ENCODE data around the gene DLEC1. TPM values are rescaled to one million over a fixed set of nuclear protein-coding genes. Genes with fewer than 3 reads are reported as not detected.
"Not testable (repeated sequence)": the region's sequence is repeated elsewhere in the genome, so short reads cannot be mapped to it uniquely, and the experiment has no call there.

Gene DLEC1
- total and polyA plus RNA-seq, 3 experiments from 2014 or later = 0.56 to 1.3 (median 1.0) TPM

DNA sequence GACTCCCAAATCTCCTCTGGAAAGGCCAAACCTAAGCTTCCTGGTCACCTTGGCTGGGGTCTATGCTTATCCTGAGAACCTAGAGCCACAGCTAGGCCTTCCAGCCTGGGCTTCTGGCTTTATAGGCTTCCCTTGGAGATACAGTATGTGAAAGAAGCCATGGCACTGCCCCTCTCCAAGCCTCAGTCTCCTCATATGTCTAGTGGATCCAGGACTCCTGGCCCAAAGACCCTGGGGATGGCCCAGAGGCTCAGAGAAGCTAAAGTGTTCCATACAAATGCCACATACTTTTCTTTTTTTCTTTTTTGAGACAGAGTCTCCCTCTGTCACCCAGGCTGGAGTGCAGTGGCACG, 89.3 kb downstream of the DLEC1 start:
- DNase-seq = no peak
- Mint-ChIP-seq H3K9me3 (no peaks in the 10 kb centered on the region), H3K27me3 (no peaks in the 10 kb centered on the region), H3K4me3 (no peak overlapping the region), H3K36me3 (peaks cover 0 to 92% (median 10%) of the 10 kb centered on the region in 3 donors), H3K27ac (peak overlapping the region in 1 of 8 donors; percentile 78), H3K4me1 (peaks cover 16 to 37% (median 24%) of the 10 kb centered on the region in 3 donors)
- H3K27me3 ChIP-seq (ENCODE audit: insufficient read depth, low read length, poor library complexity, severe bottlenecking) = no peaks in the 10 kb centered on the region
- ChIA-PET POLR2A (no interaction called here), CTCF (no interaction called here)
- H3K36me3 ChIP-seq (ENCODE audit: insufficient read depth, low read length) = peaks cover 64% of the 10 kb centered on the region
- H3K4me1 ChIP-seq (ENCODE audit: insufficient read depth, low read length) = no peaks in the 10 kb centered on the region
- no peak overlapping the region for H3K4me3 ChIP-seq (ENCODE audit: low read length)
- H3K9me3 ChIP-seq (ENCODE audit: low read length) = no peaks in the 10 kb centered on the region
- H3K27ac ChIP-seq (ENCODE audit: low read depth, low read length) = no peak overlapping the region

DNA sequence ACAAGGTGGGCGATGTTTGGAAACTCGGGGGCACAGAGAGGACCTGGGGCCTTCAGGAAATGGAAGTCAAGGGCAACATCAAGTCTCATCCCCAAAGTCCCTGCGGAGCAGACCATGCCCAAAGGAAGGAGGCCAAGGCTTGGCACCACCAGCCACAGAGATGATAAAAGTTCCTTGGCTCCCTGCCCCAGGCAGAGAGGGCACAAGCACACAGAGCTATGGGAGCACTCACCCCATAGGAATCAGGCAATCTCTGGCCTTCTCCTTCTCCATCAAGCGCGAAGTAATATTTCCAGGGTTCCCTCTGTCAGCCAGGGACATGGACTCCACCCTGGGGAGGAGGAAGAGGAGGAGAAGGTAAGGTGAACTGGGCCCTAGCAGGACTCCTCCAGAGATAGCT, 90.0 kb downstream of the DLEC1 start:
- Mint-ChIP-seq H3K27ac (peak overlapping the region in 4 of 8 donors; percentile 15 to 57 (median 45)), H3K27me3 (no peaks in the 10 kb centered on the region), H3K9me3 (no peaks in the 10 kb centered on the region), H3K36me3 (peaks cover 0 to 95% (median 10%) of the 10 kb centered on the region in 3 donors), H3K4me3 (no peak overlapping the region), H3K4me1 (peaks cover 18 to 45% (median 29%) of the 10 kb centered on the region in 3 donors)
- Histone ChIP-seq H3K27me3 (ENCODE audit: insufficient read depth, low read length, poor library complexity, severe bottlenecking) (no peaks in the 10 kb centered on the region), H3K36me3 (ENCODE audit: insufficient read depth, low read length) (peaks cover 71% of the 10 kb centered on the region), H3K4me1 (ENCODE audit: insufficient read depth, low read length) (no peaks in the 10 kb centered on the region), H3K27ac (ENCODE audit: low read depth, low read length) (no peak overlapping the region), H3K4me3 (ENCODE audit: low read length) (no peak overlapping the region), H3K9me3 (ENCODE audit: low read length) (no peaks in the 10 kb centered on the region)
- no peak for DNase-seq
- CTCF ChIA-PET = no interaction called here
- POLR2A ChIA-PET = no interaction called here

DNA sequence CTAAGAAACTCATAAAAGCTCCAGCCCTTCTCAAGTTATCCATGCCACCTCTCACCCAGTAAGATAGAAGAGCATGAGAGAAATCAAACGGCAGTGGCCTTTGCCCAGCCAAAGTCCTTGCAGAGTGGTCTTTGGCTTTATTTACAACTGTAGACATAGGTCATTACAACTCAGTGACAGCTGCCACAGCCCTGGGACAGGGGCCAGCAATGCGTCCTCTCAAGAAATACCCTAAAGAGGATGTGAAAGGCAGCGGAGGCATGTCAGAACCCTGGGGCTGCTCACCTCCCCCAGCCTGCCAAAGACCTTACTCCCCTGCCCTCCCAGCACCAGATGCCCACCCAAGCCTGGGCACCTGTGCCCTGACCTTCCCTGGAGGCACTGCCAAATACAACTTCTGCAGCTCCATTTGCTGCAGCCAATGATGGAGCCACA, 91.6 kb downstream of the DLEC1 start:
- POLR2A ChIA-PET = no interaction called here
- Histone ChIP-seq H3K36me3 (ENCODE audit: insufficient read depth, low read length) (peaks cover 64% of the 10 kb centered on the region), H3K27me3 (ENCODE audit: insufficient read depth, low read length, poor library complexity, severe bottlenecking) (no peaks in the 10 kb centered on the region), H3K9me3 (ENCODE audit: low read length) (no peaks in the 10 kb centered on the region), H3K4me1 (ENCODE audit: insufficient read depth, low read length) (peaks cover 7% of the 10 kb centered on the region), H3K4me3 (ENCODE audit: low read length) (no peak overlapping the region), H3K27ac (ENCODE audit: low read depth, low read length) (no peak overlapping the region)
- CTCF ChIA-PET = interaction anchor here (1.1 kb wide), 1 partner anchor 10 kb away, joined by 3 read pairs; no protein-coding TSS in a partner anchor
- Mint-ChIP-seq H3K4me3 (no peak overlapping the region), H3K9me3 (no peaks in the 10 kb centered on the region), H3K27me3 (no peaks in the 10 kb centered on the region), H3K27ac (peak overlapping the region in 6 of 8 donors; percentile 36 to 70 (median 56)), H3K36me3 (peaks cover 0 to 92% (median 8%) of the 10 kb centered on the region in 3 donors), H3K4me1 (peaks cover 31 to 54% (median 45%) of the 10 kb centered on the region in 3 donors)
- no peak for DNase-seq

DNA sequence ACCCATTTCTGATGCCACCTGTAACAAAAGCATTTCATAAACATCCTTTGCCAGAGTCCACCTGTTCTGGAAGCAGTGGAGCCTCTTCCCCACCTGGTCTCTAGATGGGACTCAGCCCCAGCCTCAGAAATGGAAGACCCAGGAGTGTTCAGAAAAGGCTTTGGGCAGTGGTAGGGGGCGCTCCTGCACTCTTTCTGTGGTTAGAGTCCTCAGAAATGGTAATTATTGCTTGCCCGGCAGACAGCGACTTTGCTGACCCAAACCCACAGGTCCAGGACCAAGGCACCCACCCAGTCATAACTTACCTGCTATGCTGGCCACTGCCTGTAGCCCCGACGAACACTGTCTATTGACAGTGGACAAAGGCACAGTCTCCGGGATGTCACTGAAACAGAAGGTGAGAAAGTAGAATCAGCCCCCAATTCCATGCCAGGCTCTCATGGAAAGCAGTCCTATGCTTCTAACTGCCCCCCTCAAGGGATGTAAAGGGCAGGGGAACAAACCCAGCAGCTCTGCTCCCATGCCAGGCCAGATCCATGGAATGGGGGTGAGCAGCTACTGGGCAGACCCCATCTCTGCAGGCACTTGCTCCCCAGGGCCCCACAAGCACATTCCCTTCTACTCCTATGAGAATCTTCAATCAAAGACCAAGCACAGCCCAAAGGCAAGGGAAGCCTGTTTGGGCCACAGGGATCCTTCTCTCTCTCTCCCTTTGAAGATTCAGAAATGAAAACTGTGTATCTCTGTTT, 92.8 kb downstream of the DLEC1 start:
- Histone ChIP-seq H3K4me1 (ENCODE audit: insufficient read depth, low read length) (peaks cover 10% of the 10 kb centered on the region), H3K27me3 (ENCODE audit: insufficient read depth, low read length, poor library complexity, severe bottlenecking) (no peaks in the 10 kb centered on the region), H3K4me3 (ENCODE audit: low read length) (no peak overlapping the region), H3K36me3 (ENCODE audit: insufficient read depth, low read length) (peaks cover 53% of the 10 kb centered on the region), H3K27ac (ENCODE audit: low read depth, low read length) (no peak overlapping the region), H3K9me3 (ENCODE audit: low read length) (no peaks in the 10 kb centered on the region)
- H3K9me3 Mint-ChIP-seq = no peaks in the 10 kb centered on the region
- no peak overlapping the region for H3K4me3 Mint-ChIP-seq
- POLR2A ChIA-PET = no interaction called here
- H3K4me1 Mint-ChIP-seq = peaks cover 38 to 61% (median 52%) of the 10 kb centered on the region in 3 donors
- CTCF ChIA-PET = interaction anchor here (0.9 to 1.4 kb wide), 3 partner anchors 11 to 348 kb away, joined by 3 read pairs; no protein-coding TSS in a partner anchor
- H3K27ac Mint-ChIP-seq = peak overlapping the region; percentile 33 to 89 (median 52)
- no peaks in the 10 kb centered on the region for H3K27me3 Mint-ChIP-seq
- H3K36me3 Mint-ChIP-seq = peaks cover 0 to 87% (median 8%) of the 10 kb centered on the region in 3 donors
- DNase-seq = no peak

DNA sequence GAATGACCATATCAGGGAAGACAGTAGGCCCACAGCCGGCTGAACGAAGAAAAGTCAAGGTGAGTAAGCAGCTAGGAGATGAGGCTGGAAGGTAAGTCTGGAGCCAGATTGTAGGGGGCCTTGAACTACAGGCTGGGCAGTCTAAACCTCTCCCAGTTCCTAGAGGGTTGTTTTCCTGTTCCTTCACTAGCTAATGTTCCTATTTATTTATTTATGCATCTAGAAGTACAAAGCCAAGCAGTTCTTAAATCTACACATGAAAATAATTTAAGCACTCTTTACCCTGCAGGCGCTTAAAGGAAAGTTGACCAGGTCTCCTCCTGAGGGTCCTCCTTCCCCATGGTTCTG, 94.2 kb downstream of the DLEC1 start:
- DNase-seq = no peak
- peaks cover 49 to 74% (median 66%) of the 10 kb centered on the region in 3 donors for H3K4me1 Mint-ChIP-seq
- Histone ChIP-seq H3K27ac (ENCODE audit: low read depth, low read length) (no peak overlapping the region), H3K4me3 (ENCODE audit: low read length) (no peak overlapping the region), H3K36me3 (ENCODE audit: insufficient read depth, low read length) (peaks cover 42% of the 10 kb centered on the region), H3K4me1 (ENCODE audit: insufficient read depth, low read length) (peaks cover 19% of the 10 kb centered on the region), H3K9me3 (ENCODE audit: low read length) (no peaks in the 10 kb centered on the region), H3K27me3 (ENCODE audit: insufficient read depth, low read length, poor library complexity, severe bottlenecking) (no peaks in the 10 kb centered on the region)
- ChIA-PET POLR2A (no interaction called here), CTCF (interaction anchor here (1.4 kb wide), 1 partner anchor 31 kb away, joined by 3 read pairs; no protein-coding TSS in a partner anchor)
- peaks cover 0 to 78% (median 6%) of the 10 kb centered on the region in 3 donors for H3K36me3 Mint-ChIP-seq
- H3K27me3 Mint-ChIP-seq = no peaks in the 10 kb centered on the region
- peak overlapping the region in 2 of 7 donors; percentile 38 to 82 for H3K4me3 Mint-ChIP-seq
- H3K27ac Mint-ChIP-seq = peak overlapping the region in 6 of 8 donors; percentile 1 to 79 (median 16)
- no peaks in the 10 kb centered on the region for H3K9me3 Mint-ChIP-seq

DNA sequence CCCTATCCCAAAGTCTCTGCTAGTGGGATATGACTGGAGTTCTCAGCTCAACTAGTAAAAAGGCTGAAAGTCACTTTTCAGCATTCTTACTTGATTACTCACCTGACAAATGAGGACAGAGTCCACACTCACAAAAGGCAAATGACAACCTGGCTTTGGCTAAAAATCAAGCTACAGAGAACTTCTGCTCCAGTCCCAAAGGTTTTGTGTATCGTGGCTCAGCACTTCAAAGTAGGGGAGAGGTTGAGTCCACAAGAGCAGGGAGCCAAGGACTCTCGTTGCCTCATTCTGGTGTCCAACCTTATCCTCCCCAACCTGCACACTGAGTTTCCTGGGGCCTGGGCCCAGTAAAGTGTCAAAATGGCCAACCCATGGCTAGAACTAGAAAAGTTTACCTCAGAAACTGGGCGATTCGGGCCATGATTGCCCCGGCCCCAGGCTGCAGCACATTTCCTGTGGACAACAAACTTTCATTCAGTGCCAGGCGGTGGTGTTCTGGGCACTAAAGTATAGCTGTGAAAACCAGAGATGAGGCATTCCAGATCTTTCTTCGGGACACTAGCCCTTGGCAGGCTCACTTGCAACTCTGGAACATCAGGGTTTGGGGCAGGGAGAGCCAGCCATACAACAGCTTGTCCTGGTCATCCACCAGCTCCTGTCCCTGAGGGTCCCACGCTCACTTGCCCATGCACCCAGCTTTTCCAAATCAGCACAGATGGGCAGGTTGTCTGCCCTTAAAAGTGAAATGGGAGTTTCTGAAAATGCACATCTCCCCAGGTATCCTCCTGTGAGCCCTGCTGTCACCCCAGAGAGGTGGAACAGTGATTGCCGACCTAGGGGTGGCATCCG, 94.8 kb downstream of the DLEC1 start:
- H3K36me3 ChIP-seq (ENCODE audit: insufficient read depth, low read length) = peaks cover 41% of the 10 kb centered on the region
- no peaks in the 10 kb centered on the region for H3K9me3 ChIP-seq (ENCODE audit: low read length)
- H3K27me3 ChIP-seq (ENCODE audit: insufficient read depth, low read length, poor library complexity, severe bottlenecking) = no peaks in the 10 kb centered on the region
- no peak overlapping the region for H3K4me3 ChIP-seq (ENCODE audit: low read length)
- peaks cover 20% of the 10 kb centered on the region for H3K4me1 ChIP-seq (ENCODE audit: insufficient read depth, low read length)
- DNase-seq = no peak
- ChIA-PET CTCF (no interaction called here), POLR2A (interaction anchor here (0.6 kb wide), 1 partner anchor 33 kb away, joined by 4 read pairs; no protein-coding TSS in a partner anchor)
- peak overlapping the region in 7 of 8 donors; percentile 26 to 93 (median 37) for H3K27ac Mint-ChIP-seq
- peaks cover 0 to 81% (median 6%) of the 10 kb centered on the region in 3 donors for H3K36me3 Mint-ChIP-seq
- H3K27me3 Mint-ChIP-seq = no peaks in the 10 kb centered on the region
- H3K9me3 Mint-ChIP-seq = no peaks in the 10 kb centered on the region
- peak overlapping the region in 2 of 7 donors; percentile 3 to 96 for H3K4me3 Mint-ChIP-seq
- H3K4me1 Mint-ChIP-seq = peaks cover 52 to 77% (median 70%) of the 10 kb centered on the region in 3 donors
- no peak overlapping the region for H3K27ac ChIP-seq (ENCODE audit: low read depth, low read length)

DNA sequence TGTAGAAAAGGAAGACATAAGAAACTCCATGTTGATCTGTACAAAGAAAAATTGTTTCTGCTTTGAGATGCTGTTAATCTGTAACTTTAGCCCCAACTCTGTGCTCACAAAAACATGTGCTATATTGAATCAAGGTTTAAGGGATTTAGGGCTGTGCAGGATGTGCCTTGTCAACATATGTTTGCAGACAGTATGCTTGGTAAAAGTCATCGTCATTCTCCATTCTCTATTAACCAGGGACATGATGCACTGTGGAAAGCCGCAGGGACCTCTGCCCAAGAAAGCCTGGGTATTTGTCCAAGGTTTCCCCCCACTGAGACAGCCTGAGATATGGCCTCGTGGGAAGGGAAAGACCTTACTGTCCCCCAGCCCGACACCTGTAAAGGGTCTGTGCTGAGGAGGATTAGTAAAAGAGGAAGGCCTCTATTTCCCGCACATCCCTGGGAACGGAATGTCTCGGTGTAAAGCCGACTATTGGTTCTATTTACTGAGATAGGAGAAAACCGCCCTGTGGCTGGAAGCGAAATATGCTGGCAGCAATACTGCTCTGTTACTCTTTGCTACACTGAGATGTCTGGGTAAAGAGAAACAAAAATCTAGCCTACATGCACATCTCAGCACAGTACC, 95.6 kb downstream of the DLEC1 start:
- H3K4me1 ChIP-seq (ENCODE audit: insufficient read depth, low read length) = peaks cover 24% of the 10 kb centered on the region
- peaks cover 57 to 81% (median 76%) of the 10 kb centered on the region in 3 donors for H3K4me1 Mint-ChIP-seq
- H3K27me3 ChIP-seq (ENCODE audit: insufficient read depth, low read length, poor library complexity, severe bottlenecking); H3K9me3 Mint-ChIP-seq; H3K4me3 ChIP-seq (ENCODE audit: low read length); H3K27ac ChIP-seq (ENCODE audit: low read depth, low read length); DNase-seq; CTCF ChIA-PET; POLR2A ChIA-PET; H3K9me3 ChIP-seq (ENCODE audit: low read length); H3K27me3 Mint-ChIP-seq: not testable (repeated sequence)
- H3K4me3 Mint-ChIP-seq = peak overlapping the region; percentile 52 to 99 (median 94)
- H3K36me3 ChIP-seq (ENCODE audit: insufficient read depth, low read length) = peaks cover 34% of the 10 kb centered on the region
- H3K27ac Mint-ChIP-seq = peak overlapping the region in 7 of 8 donors; percentile 54 to 95 (median 77)
- peaks cover 0 to 77% (median 6%) of the 10 kb centered on the region in 3 donors for H3K36me3 Mint-ChIP-seq
